Glomerular endothelial cell (primary cell): ENCODE data around the gene NFKBIB. TPM values are rescaled to one million over a fixed set of nuclear protein-coding genes. Genes with fewer than 3 reads are reported as not detected.
"Not testable (repeated sequence)": the region's sequence is repeated elsewhere in the genome, so short reads cannot be mapped to it uniquely, and the experiment has no call there.

Source experiments
- DNase-seq: peaks from one replicate; pipeline ENCODE4 v3.0.0-alpha.2; 2011; ENCODE audit warnings: low read depth, low spot score; ENCODE audit errors: extremely low read depth
- total RNA-seq: library from RNA; depleted of rRNA; stranded (reverse); fragments of >200 nt; gene quantifications from 2 replicates; pipeline ENCODE4 v1.2.3, GENCODE V29; 2015

The NFKBIB gene
- total RNA-seq, 1 donor from 2014 or later: 36.9 TPM

DNA sequence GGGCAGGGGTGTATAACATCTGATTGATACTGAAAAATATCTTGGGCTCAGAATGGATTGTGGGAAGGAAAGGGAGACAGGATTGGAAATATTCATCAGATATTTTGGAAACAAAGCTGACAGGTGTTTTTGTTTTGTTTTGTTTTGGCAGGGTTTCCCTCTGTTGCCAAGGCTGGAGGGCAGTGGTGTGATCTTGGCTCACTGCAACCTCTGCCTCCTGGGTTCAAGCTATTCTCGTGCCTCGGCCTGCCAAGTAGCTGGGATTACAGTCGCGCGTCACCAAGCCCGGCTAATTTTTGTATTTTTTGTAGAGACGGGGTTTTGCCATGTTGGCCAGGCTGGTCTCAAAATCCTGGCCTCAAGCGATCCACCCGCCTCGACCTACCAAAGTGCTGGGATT lies 26.4 kb upstream of the NFKBIB start:
- not testable (repeated sequence) for DNase-seq

DNA sequence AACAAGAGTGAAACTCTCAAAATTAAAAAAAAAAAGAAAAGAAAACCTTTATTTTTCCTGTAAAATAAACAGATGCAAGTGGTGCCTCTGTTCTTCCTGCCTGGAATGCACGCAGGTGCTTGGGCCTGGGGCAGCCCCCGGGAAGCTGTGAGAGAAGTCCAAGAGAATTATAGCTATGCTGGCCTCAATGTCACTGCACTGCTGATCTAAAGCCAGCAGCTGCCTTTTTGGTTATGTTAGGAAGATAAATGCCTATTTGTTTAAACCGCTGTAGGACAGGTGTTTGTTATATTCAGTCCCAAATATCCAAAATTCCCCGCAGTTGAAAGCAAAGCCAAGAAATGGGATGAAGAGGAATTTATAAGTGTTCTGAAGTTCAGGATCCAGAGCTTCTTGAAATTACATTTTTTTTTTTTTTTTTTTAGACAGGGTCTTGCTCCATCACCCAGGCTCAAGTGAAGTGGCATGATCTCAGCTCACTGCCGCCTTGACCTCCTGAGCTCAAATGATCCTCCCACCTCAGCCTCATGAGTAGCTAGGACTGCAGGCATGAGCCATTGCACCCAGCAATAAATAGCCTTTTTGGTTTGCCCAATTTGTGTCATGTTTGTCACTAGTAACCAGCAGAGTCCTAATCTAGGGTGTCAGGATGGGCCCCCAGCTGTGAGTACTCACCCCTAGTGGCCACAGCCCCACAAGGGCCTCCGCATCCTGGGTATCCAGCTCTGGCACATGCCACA lies 23.9 kb upstream of the NFKBIB start:
- DNase-seq: no peak

DNA sequence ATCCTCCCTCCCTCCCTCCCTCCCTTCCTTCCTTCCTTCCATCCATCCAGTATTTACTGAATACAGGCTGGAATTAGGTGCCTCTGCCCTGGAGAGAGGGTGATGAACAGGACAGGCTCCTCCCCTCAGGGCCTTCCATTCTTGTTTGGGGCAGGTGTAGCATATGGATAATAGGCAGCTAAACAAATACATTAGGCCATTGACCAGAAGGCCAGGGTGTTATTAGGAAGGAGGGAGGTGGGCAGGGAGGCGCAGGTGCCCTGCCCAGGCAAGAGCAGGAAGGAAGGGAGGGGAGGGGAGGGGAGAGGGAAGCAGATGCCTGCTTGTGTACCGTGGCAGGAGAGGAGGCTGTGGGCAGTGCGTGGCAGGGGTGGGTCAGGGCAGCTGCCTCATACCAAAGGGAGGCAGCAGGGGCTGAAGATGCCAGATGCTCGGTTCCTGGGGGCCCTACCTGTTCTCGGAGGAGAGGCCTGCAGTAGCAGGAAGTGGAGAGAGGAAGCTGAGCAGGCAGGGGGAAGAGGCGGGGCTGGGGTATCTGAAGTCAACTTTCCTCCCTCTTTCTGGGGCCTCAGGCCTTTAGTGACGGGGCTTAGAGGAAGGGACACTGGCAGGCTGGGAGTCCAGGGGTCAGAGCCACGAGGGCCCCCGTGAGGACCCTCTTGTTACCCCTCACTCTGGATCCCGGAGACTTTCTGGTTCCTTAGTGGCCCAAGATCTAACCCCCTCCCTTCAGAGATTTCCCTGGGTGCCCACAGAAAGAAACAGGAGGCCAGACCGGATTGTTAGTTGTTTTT lies 21.8 kb upstream of the NFKBIB start, which contains the start of gene RINL:
TSS of gene RINL (minus strand) at position 495 of the 794 bp plus-strand sequence. CDS start 1,533 bp downstream, outside the sequence.
- DNase-seq: no peak

DNA sequence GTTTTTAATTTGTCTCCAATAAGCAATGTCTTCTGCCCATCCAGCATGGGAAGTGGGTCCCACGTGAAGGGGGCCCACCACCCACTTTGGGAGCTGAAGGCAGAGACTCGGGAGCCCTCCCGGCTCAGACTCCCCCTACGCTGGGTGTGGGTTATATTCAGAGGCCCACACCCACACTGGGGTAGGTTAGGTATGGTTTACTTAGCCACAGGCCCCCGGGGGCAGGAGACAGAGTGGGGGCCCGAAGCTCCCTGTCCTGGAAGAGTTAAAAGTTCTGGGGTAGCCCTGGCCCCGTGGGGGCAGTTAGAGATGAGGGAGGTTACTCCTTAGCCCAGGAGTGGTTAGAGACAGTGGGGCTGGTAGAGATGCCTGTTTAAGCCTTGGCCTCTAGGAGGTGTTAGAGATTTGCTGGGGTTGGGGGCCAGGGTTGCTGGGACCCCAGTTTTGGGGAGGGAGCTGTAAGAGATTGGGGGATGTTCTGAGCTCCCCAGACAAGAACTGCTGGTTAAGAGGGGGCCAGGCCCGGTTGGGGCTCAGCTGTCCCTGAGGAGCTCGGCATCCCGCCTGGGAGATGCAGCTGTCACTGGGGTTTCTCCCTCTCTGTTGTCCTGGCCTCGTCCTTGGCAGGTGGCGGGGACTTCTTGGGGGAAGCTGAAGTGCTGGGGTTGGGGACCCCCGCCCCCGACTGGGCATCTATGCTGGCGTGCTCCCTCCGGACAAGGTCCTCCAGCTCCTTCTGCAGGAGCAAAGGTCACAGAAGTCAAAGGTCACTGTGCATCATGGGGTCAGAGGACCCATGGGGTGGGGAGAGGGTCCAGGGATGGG lies 21.0 kb upstream of the NFKBIB start:
- DNase-seq: no peak

DNA sequence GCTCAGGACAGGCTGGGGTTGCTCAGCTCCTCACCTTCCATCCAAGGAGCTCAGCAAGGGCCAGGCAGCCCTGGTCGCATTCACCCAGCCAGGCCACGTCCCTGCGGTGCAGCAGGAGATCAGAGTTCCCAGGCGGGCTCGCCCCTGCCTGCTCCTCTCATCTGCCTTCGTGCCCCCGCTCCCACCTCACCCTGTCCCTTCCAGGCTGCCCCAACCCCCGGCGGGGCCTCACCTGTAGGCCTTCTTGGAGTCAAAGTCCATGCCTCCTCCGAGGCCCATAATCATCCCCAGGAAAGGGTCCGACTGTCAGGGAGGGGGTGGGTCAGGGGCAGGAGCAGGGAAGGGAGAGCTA lies 20.4 kb upstream of the NFKBIB start:
- no peak for DNase-seq

DNA sequence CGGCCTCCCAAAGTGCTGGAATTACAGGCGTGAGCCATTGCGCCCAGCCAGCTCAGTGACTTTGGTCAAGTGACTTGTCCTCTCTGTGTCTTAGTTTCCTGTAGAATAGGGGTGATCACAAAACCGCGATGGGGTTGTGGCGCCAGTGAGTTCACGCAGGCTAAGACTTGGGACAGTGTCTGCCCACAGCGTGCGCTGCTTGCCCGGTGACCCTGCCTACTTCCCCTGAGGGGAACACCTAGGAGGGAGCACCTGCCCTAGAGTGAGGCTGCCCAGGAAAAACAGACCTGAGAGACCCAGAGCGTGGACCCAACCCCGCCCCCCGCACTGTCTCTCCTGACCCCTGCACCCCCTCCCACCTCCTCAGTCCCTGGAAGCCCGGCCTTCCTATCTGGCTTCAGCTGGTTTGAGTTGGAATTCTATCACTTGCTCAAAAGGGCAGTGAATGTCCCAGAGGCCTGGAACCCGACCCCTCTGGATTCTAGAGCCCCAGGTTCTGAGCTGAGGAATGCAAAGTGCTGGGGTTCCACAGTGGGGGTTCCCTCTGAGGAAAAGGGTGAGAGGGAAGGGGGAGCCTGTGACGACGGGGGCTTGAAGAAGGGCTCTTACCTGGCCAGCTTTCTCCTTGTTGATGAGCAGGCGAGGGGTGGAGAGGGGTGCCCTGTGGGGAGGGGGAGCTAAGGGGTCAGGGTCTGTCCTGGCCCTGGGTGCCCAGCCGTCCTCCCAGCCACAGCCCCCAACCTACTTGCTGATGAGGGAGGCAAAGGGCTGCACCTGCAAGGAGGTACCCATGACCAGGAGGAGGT lies 19.5 kb upstream of the NFKBIB start:
- DNase-seq: no peak

DNA sequence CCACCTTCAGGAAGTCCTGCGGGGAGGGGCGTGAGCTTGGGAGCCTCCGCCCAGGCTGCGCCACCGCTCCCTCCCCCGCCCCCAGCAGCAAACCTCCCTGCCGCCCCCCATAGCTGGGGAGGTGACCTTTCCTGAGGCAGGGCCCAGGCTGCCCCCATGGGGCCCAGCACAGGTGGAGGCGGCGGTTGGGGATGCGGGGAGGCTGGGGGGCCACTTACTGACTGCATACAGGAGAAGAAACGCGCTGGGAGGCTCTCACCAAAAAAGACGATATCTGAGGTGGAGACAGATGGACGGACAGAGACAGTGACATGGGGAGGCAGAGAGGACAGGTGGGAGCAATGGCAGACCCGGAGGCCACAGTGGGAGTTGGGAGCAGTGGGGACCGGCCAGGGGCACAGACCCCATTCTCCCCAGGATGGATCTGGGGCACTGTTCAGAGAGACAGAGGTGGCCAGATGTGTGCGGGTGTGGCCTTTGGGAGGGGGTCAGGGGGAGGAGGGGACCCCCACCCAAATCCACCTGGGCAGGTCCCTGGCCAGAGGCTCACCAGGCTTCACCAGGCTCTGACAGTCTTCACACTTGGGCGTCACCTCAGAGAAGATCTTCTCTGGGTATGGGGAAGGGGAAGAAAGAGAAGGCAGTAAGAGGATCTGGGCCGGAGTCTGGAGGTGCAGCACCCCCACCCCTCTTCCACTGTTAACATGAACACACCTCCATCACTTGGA lies 18.7 kb upstream of the NFKBIB start:
- DNase-seq: no peak

DNA sequence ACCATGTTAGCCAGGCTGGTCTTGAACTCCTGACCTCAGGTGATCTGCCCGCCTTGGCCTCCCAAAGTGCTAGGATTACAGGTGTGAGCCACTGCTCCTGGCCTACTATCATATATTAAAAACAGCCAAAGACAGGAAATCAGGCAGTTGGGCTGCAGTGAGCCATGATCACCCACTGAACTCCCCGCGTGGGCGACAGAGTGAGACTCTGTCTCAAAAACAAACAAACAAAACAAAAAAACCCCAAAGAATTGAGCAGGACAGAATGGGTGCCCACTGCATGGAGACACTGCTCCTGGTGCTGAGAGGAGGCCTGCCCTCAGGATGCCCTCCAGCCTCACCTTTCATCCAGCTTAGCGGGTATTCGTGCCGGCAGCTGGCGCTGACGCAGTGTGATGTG lies 16.5 kb upstream of the NFKBIB start:
- DNase-seq: no peak

DNA sequence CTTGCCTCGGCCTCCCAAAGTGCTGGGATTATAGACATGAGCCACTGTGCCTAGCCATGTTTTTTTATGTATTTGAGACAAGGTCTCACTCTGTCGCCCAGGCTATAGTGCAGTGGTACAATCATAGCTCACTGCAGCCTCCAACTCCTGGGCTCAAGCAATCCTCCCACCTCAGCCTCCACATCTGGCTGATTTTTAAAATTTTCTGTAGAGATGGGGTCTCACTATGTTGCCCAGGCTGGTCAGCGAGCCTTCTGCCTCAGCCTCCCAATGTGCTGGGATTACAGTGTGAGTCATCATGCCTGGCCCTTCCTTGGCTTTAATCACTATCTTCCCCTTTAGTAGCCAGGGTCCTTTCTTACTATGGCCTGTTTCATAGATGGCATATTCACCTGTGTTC lies 15.1 kb upstream of the NFKBIB start:
- DNase-seq: not testable (repeated sequence)

DNA sequence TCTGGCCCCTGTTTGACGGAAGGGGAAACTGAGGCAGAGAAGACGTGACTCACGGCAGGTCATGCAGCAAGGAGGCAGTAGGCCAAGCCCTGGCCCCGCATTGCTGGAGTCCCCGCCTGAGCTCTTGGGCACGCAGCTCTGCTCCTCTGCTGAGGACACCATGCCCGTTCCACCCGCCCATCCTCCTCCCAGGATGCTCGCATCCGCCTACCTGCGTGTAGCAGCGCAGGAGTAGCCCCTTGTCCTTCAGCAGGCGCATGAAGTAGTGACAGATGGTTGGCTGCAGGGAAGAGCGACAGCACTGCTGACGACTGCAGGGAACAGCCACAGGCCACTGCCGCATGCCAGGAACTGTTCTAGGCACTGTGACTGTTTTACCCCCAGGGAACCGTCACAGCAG lies 10.9 kb upstream of the NFKBIB start:
- DNase-seq: no peak

DNA sequence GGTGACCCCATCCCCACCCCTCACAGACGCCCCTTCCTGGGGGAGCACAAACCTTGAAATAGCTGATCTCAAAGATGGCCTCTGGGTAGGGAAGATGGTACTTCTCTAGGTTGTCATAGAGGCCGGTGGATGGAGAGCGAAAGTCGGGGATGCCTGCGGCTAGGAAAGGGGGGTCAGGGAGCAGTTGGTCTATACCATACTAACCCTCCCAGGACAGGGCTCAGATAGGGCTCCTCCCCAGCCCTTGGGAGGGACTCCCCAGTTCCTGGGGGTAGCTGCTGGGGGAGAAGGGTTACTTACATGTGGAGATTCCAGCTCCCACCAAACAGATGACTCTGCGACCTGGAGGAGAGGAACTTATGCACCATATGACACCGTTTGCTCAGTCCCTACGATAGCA lies 10.0 kb upstream of the NFKBIB start:
- DNase-seq: no peak

DNA sequence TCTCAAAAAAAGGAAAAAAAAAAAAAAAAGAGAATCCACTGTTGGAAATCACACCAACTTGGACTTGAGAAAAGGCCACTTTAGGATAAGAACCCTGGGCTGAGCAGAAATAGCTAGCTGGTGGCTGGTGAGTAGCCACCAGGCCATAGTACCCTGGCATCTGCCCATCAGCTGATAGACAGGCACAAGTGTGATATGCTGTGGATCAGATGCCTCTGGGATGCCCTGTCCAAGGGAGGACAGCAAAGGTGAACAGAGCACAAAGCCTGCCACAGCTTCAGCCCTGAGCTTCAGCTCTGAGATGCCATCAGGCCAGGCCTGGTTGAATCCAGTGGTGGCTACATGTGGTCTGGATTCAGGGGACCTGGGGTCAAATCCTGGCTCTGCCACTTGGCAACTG lies 9.1 kb upstream of the NFKBIB start:
- DNase-seq: no peak

DNA sequence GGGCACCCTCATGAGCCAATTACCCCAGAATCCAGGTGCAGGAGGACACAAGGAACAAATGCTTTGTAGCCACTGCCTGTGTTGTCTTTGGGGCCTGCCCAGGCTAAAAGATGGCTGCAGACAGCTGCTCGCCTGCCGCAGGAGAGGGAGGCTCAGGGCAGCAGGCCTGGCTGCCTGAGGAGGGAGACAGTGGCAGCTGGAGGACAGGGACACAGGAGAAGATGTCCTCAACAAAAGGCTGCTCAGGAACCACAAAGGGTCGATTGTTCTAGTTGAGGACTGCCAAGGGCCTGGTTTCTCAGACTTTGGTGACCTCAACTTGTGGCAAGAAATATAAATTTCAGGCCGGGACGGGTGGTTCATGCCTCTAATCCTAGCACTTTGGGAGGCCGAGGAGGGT lies 8.0 kb upstream of the NFKBIB start:
- no peak for DNase-seq

DNA sequence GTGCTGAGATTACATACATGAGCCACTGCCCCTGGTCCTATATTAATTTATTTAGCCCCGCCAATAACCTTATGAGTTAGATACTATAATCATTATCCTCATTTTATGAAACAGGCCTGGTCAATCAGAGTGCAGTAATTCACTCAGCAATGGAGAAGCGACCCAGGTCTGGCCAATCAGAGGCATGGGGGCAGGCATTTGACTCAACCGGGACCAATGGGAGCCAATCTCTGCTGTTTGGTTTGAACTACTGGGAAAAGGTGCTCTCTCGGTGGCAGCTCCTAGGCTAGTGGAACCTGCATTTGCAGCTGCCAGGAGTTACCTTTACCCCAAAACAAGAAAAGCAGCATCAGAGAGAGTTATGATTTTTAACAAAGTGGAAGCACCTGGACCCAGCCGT lies 6.9 kb upstream of the NFKBIB start:
- DNase-seq: no peak

DNA sequence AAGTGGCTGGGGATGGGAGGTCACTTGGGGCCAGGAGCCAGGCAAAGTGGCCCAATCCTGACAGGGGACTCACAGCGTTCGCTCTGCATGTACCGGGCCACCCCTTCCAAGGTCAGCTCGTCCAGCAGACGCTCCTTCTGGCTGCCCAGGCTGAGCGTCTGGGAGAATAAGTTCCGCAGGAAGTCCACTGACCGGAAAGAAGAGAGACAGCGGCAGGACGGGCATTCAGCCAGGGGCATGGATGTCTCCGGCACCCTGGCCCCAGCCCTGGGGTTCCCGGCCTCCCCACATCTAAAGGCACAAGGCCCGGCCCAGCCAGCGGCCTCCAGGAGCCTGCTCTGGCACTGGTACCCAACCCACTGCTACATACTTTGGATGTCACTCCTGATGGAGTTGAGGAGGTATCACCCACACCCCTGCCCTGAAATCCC lies 6.4 kb upstream of the NFKBIB start:
- no peak for DNase-seq

DNA sequence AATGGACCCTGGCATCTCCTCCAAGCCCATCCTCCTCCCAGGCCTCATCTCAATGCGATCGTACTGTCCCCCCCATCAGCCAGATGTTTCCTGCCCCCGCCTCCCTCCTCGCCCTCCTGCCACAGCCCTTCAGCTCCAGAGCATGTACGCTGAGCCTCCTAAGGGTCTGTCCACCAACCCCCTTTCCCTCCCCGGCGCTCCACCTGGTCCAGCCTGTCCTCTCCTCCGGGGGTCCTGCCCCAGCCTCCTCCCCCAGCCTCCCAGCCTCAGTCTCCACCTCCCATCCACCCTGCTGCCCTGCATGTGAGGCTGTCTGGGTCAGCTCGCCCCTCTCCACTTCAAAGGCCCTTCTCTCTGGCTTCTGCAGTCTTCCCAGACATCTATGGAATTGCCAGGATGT lies 4.8 kb upstream of the NFKBIB start:
- no peak for DNase-seq

DNA sequence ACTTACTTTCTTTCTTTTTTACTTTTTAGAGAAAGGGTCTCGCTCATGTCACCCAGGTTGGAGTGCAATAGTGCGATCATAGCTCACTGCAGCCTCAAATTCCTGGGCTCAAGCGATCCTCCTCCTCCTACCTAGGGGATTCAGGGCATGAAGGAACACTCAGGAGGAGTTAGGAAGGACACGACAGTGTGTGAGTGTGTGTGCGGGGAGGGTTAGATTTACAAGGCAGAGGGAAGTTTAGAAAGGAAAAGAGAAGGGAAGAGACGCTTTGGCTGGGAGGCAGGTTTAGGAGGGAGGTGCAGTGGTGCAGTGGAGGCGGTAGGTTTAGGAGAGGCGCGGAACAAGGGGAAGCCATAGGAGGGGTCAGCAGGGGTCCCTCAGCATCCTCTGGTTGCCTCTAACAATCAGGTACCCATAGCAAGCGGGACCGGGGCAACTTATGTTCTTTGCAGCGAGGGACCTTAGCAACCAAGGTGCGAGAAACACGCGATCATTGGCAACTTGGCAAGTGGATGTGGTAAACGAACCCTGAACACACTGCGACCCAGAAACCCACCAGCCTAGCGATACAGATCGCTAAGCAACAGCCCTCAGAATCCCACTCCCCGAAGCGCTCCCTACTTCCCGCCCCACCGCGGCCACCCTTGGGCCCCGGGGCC lies 852 bp upstream of the NFKBIB start:
- no peak for DNase-seq

DNA sequence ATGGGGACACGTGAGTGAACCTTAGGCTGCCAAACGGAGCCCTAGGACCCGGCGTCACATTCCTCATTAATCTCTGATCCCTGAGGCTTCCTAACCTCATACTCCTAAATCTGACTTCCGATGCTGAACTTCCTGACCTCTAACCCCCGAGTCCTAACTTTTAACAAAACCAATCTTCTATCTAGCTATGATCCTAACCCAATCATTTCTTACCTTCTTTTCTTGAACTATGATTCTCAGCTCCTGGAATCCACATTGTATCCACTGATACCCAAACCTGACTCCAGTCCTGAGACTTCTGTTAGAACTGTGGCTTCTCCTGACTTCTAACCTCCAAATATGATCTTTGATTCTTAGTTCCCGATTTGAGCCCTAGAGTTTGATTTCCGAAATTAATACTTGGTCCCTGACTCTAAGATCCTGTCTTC lies 447 bp downstream of the NFKBIB start:
- no peak for DNase-seq

DNA sequence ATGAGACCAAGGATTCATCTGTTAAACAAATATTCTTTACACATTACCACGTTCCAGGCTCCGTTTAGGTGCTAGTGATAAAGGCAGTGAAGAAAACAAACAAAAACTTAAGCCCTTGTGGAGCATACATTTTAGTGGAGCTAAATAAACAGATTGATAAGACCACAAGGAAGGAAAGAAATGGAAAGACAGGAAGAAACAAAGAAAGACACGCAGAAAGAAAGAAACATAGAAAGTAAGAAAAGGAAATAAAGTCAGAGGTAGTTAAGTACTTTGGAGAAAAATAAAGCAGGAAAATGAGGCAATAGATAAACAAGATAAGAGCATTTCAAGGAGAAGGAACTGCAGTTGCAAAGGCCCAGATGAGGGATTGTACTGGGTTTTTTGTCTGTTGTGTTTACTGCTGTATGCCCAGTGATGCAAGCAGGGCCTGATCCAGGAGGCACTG lies 998 bp downstream of the NFKBIB start:
- DNase-seq: no peak
